ENCODE results near the gene KIAA0930. TPM values are rescaled to one million over a fixed set of nuclear protein-coding genes. Genes with fewer than 3 reads are reported as not detected.

KIAA0930 gene
- total and polyA plus RNA-seq, 2 of the 4 experiments (the other 2 are of a cell fraction): 25.3 to 34.1 TPM

GRCh38 chr22:45237065-45237990, 3.4 kb downstream of the KIAA0930 start:
- H3K79me1 ChIP-seq (ENCODE audit: low read depth in 1 of 2, low read length in 2 of 2): peaks cover 24 to 60% of the 10 kb centered on the region in 2 experiments
- WGBS, 2 experiments (ENCODE audit: extremely low coverage in 2 of 2, insufficient read length in 1 of 2): 93% methylated on average over 3 of the region's 15 CpGs; no CpG with 5 or more reads in 1 of the 2 experiments
- no peak overlapping the region for H4K91ac ChIP-seq (ENCODE audit: insufficient read depth, low read depth, low read length)
- H3K36me3 ChIP-seq (ENCODE audit: control insufficient read depth, insufficient read depth, low read length): peaks cover 6% of the 10 kb centered on the region; the same call in 1 of the 2 replicates
- H2AFZ ChIP-seq (replicated peaks; ENCODE audit: low read length, poor library complexity): no peak overlapping the region
- H2BK120ac ChIP-seq (ENCODE audit: low read depth, low read length): no peak overlapping the region
- ATAC-seq (ENCODE audit: low read depth) (no peak), DNase-seq (no peak)
- CTCF ChIA-PET: interaction anchor here (0.6 kb wide), 2 partner anchors 186 to 874 kb away, joined by 3 to 4 read pairs; no protein-coding TSS in a partner anchor
- no peak overlapping the region for H3K4ac ChIP-seq (ENCODE audit: low read depth, low read length)
- in situ Hi-C loops (cut with MboI; ENCODE audit: low sequenced_read_pairs): no loop called here
- no peak overlapping the region for H3K23ac ChIP-seq (ENCODE audit: low read depth, low read length)
- no peak overlapping the region for H2BK20ac ChIP-seq (ENCODE audit: low read depth, low read length)
- H3K4me3 ChIP-seq (ENCODE audit: insufficient read depth, low read depth, low read length): no peak overlapping the region
- no peak overlapping the region for H3K4me2 ChIP-seq (ENCODE audit: low read depth, low read length)
- intact Hi-C loops (cut with micrococcal nuclease): no loop called here
- no peaks in the 10 kb centered on the region for H3K9me3 ChIP-seq (ENCODE audit: control insufficient read depth, insufficient read depth, low read length)
- H2AK9ac ChIP-seq (replicated peaks; ENCODE audit: low read depth, low read length, poor library complexity): no peak overlapping the region
- H2AK5ac ChIP-seq (ENCODE audit: low read depth, low read length): no peak overlapping the region
- dilution Hi-C loops (cut with HindIII; ENCODE audit: low sequenced_read_pairs, unreplicated experiment): no loop called here
- no peak for TF ChIP-seq RFX5 (IDR thresholded peaks at IDR 0.05; ENCODE audit: low read depth, low read length)
- no peak for TF ChIP-seq MXI1 (IDR thresholded peaks at IDR 0.05; ENCODE audit: borderline replicate concordance, low read depth, low read length)
- no peaks in the 10 kb centered on the region for H3K27me3 ChIP-seq (ENCODE audit: control insufficient read depth, insufficient read depth, low read length)
- peaks cover 3% of the 10 kb centered on the region; the same call in 1 of the 2 replicates for H3K4me1 ChIP-seq (ENCODE audit: control insufficient read depth, insufficient read depth, low read length)
- H4K8ac ChIP-seq (ENCODE audit: low read depth in 2 of 2, low read length in 2 of 2): no peak overlapping the region
- no TSS peak for BruUV-seq (replicated peaks)
- no peak overlapping the region for H3K27ac ChIP-seq (ENCODE audit: insufficient read depth, low read length)
- H3K18ac ChIP-seq (ENCODE audit: low read depth, low read length): no peak overlapping the region
- no peak overlapping the region for H4K5ac ChIP-seq (ENCODE audit: low read depth, low read length)
- H4K20me1 ChIP-seq (ENCODE audit: insufficient read depth, low read length): peaks cover 67% of the 10 kb centered on the region
- POLR2A ChIA-PET (ENCODE audit: unreplicated experiment): no interaction called here
- H3K56ac ChIP-seq (ENCODE audit: extremely low read depth, insufficient read depth, low read length): no peak overlapping the region
- H3K9me1 ChIP-seq (ENCODE audit: insufficient read depth, low read length): peaks cover 8% of the 10 kb centered on the region; the same call in 1 of the 2 replicates
- no peak overlapping the region for H2BK5ac ChIP-seq (ENCODE audit: low read depth, low read length, poor library complexity, severe bottlenecking)
- no peak overlapping the region for H3K14ac ChIP-seq (replicated peaks; ENCODE audit: low read depth, low read length)
- no peak overlapping the region for H3K9ac ChIP-seq (ENCODE audit: low read depth, low read length)
- no peak overlapping the region for H2BK15ac ChIP-seq (ENCODE audit: low read depth, low read length)
